HepG2 (cell line): ENCODE data around the gene OPRL1. TPM values are rescaled to one million over a fixed set of nuclear protein-coding genes. Genes with fewer than 3 reads are reported as not detected.

ENCODE experiments used
- ATF7 ChIP-seq, 2 experiments: fragments of 450-650 bp in 1 of 2; sonication (generic) in 1 of 2; formaldehyde crosslinking in 1 of 2; IDR thresholded peaks; 2 replicates each; pipeline versions ENCODE4 v1.4.0 to v1.6.1; 2016 to 2020; ENCODE audit warnings: antibody characterized with exemption in 1 of 2, mild to moderate bottlenecking in 1 of 2, missing genetic modification reagents in 1 of 2
- DNMT1 ChIP-seq: sonication (generic); formaldehyde crosslinking; IDR thresholded peaks from 2 replicates; pipeline ENCODE4 v1.5.1; 2020; ENCODE audit warnings: mild to moderate bottlenecking, missing genetic modification reagents
- ETS1 ChIP-seq: sonication (generic); formaldehyde crosslinking; IDR thresholded peaks from 2 replicates; pipeline ENCODE4 v1.4.0; 2020; ENCODE audit warnings: missing genetic modification reagents
- FOXK1 ChIP-seq: sonication (generic); formaldehyde crosslinking; IDR thresholded peaks from 2 replicates; pipeline ENCODE4 v1.4.0; 2020; ENCODE audit warnings: low read depth, missing genetic modification reagents, borderline replicate concordance
- HNRNPLL ChIP-seq: fragments of 200-400 bp; formaldehyde crosslinking; IDR thresholded peaks from 2 replicates; pipeline ENCODE4 v1.6.1; 2017; ENCODE audit warnings: mild to moderate bottlenecking, low read depth, low read length; ENCODE audit not compliant: poor library complexity, severe bottlenecking
- JARID2 ChIP-seq: sonication (generic); formaldehyde crosslinking; IDR thresholded peaks from 2 replicates; pipeline ENCODE4 v1.8.1; 2023; ENCODE audit warnings: missing genetic modification reagents, inconsistent platforms; ENCODE audit not compliant: insufficient replicate concordance
- KAT7 ChIP-seq: IDR thresholded peaks from 2 replicates; pipeline ENCODE4 v1.6.1; 2018; ENCODE audit warnings: borderline replicate concordance, missing compliant biosample characterization
- KDM3A ChIP-seq: IDR thresholded peaks from 2 replicates; pipeline ENCODE4 v1.6.1; 2018; ENCODE audit warnings: low read depth, missing compliant biosample characterization
- MAF1 ChIP-seq: sonication (generic); formaldehyde crosslinking; IDR thresholded peaks from 2 replicates; pipeline ENCODE4 v1.5.0; 2020; ENCODE audit warnings: missing genetic modification reagents, borderline replicate concordance
- MYC ChIP-seq: sonication (generic); formaldehyde crosslinking; IDR thresholded peaks from 2 replicates; pipeline ENCODE4 v1.9.0; 2021; ENCODE audit warnings: missing genetic modification reagents, borderline replicate concordance
- NR2F1 ChIP-seq, 2 experiments: fragments of 450-650 bp in 1 of 2; formaldehyde crosslinking in 1 of 2; IDR thresholded peaks; 2 replicates each; pipeline versions ENCODE4 v1.5.0 to v1.6.1; 2016 to 2020; ENCODE audit warnings: mild to moderate bottlenecking in 1 of 2, missing compliant biosample characterization in 1 of 2, missing genetic modification reagents in 1 of 2, moderate library complexity in 1 of 2
- NR3C1 ChIP-seq: sonication (generic); formaldehyde crosslinking; IDR thresholded peaks from 2 replicates; pipeline ENCODE4 v1.4.0; 2020; ENCODE audit warnings: missing genetic modification reagents
- PCBP1 ChIP-seq: fragments of 200-400 bp; formaldehyde crosslinking; IDR thresholded peaks from 2 replicates; pipeline ENCODE4 v1.6.1; 2017; ENCODE audit warnings: mild to moderate bottlenecking, low read depth, low read length, borderline replicate concordance
- RFX3 ChIP-seq: IDR thresholded peaks from 2 replicates; pipeline ENCODE4 v1.6.1; 2016; ENCODE audit warnings: missing biosample characterization, missing genetic modification reagents
- SMARCE1 ChIP-seq: fragments of 450-650 bp; IDR thresholded peaks from 2 replicates; pipeline ENCODE4 v1.6.1; 2017; ENCODE audit warnings: borderline replicate concordance
- ZBTB14 ChIP-seq: sonication (generic); formaldehyde crosslinking; IDR thresholded peaks from 2 replicates; pipeline ENCODE4 v1.4.0; 2020; ENCODE audit warnings: missing genetic modification reagents
- ZNF121 ChIP-seq: sonication (generic); formaldehyde crosslinking; IDR thresholded peaks from 2 replicates; pipeline ENCODE4 v1.5.0; 2020; ENCODE audit warnings: mild to moderate bottlenecking, missing genetic modification reagents
- ZNF326 ChIP-seq: sonication (generic); formaldehyde crosslinking; IDR thresholded peaks from 2 replicates; pipeline ENCODE4 v1.4.0; 2020; ENCODE audit warnings: missing genetic modification reagents, borderline replicate concordance
- ZNF343 ChIP-seq: sonication (generic); formaldehyde crosslinking; IDR thresholded peaks from 2 replicates; pipeline ENCODE4 v1.4.0; 2020; ENCODE audit warnings: mild to moderate bottlenecking, missing genetic modification reagents
- ZNF503 ChIP-seq: sonication (generic); formaldehyde crosslinking; IDR thresholded peaks from 2 replicates; pipeline ENCODE4 v1.4.0; 2020; ENCODE audit warnings: missing genetic modification reagents
- ZNF513 ChIP-seq: sonication (generic); formaldehyde crosslinking; conservative IDR thresholded peaks from 2 replicates; pipeline ENCODE4 v1.5.0; 2020; ENCODE audit warnings: missing genetic modification reagents
- ZNF552 ChIP-seq: sonication (generic); formaldehyde crosslinking; IDR thresholded peaks from 2 replicates; pipeline ENCODE4 v1.9.0; 2022; ENCODE audit warnings: missing genetic modification reagents, mild to moderate bottlenecking, borderline replicate concordance
- ZNF678 ChIP-seq: sonication (generic); formaldehyde crosslinking; IDR thresholded peaks from 2 replicates; pipeline ENCODE4 v1.4.0; 2020; ENCODE audit warnings: mild to moderate bottlenecking, missing genetic modification reagents
- ZNF891 ChIP-seq: sonication (generic); formaldehyde crosslinking; IDR thresholded peaks from 2 replicates; pipeline ENCODE4 v1.5.0; 2020; ENCODE audit warnings: mild to moderate bottlenecking, missing genetic modification reagents
- polyA plus RNA-seq, 8 experiments: library from polyadenylated mRNA; depleted of rRNA in 3 of 8; stranded (reverse) in 7 of 8; unstranded in 1 of 8; fragments of >200 nt; fragmentation: Illumina TruSeq in 4 of 8; extraction: Trizol in 4 of 8; gene quantifications; 2 replicates each; pipeline versions ENCODE4 v1.2.1 to v1.2.3, GENCODE V29; 2011 to 2016; ENCODE audit warnings: low read depth in 4 of 8, missing spikeins in 1 of 8, mixed read lengths in 1 of 8; ENCODE audit not compliant: insufficient read depth in 1 of 8
- total RNA-seq, 5 experiments: library from RNA; depleted of rRNA; stranded (reverse); fragments of >200 nt; fragmentation: Illumina TruSeq; extraction: Trizol; gene quantifications; 2 replicates each; pipeline ENCODE4 v1.2.3, GENCODE V29; 2016; ENCODE audit warnings: low read depth in 1 of 5

OPRL1 gene
- total and polyA plus RNA-seq, 2 of the 13 experiments (the other 11 are each of a cell fraction or from before 2014, with no cell fraction given) = 0.35 to 0.71 TPM

- TF ChIP-seq ETS1 (CRISPR knock-in tag) = no peak
- TF ChIP-seq ZNF326 (CRISPR knock-in tag) = peak; percentile 87
- TF ChIP-seq ZNF513 (CRISPR knock-in tag) = peak; percentile 100
- TF ChIP-seq MYC (CRISPR knock-in tag) = peak; percentile 95
- peak; percentile 64 for TF ChIP-seq KAT7 (CRISPR knock-in tag)
- no peak; a peak in 1 of 4 replicates for TF ChIP-seq NR2F1 (CRISPR knock-in tag; IDR thresholded peaks at IDR 0.05)
- no peak for TF ChIP-seq NR3C1 (CRISPR knock-in tag)
- TF ChIP-seq PCBP1 = peak; percentile 72; the same call in 1 of the 2 replicates
- peak; percentile 82 for TF ChIP-seq DNMT1 (CRISPR knock-in tag)
- TF ChIP-seq SMARCE1 = no peak
- no peak for TF ChIP-seq ZNF121
- TF ChIP-seq KDM3A (CRISPR knock-in tag) = peak; percentile 98
- no peak for TF ChIP-seq ATF7 (IDR thresholded peaks at IDR 0.05)
- peak; percentile 15 for TF ChIP-seq ATF7 (CRISPR knock-in tag; IDR thresholded peaks at IDR 0.05)
- peak; percentile 98 for TF ChIP-seq ZNF552 (CRISPR knock-in tag)
- 0 out of 2 replicates have a peak, but pooled peaks have one; percentile 31 for TF ChIP-seq RFX3 (CRISPR knock-in tag)
- TF ChIP-seq FOXK1 = peak; percentile 91; the same call in 1 of the 2 replicates
- TF ChIP-seq ZNF891 (CRISPR knock-in tag) = peak; percentile 96; the same call in 1 of the 2 replicates
- peak; percentile 68; the same call in 1 of the 2 replicates for TF ChIP-seq ZNF678 (CRISPR knock-in tag)
- TF ChIP-seq ZNF503 (CRISPR knock-in tag) = peak; percentile 78; the same call in 1 of the 2 replicates
- peak; percentile 12; the same call in 1 of the 2 replicates for TF ChIP-seq MAF1 (CRISPR knock-in tag)
- peak; percentile 82 for TF ChIP-seq HNRNPLL
- no peak for TF ChIP-seq ZNF343
- TF ChIP-seq JARID2 = peak; percentile 84
- TF ChIP-seq ZBTB14 (CRISPR knock-in tag) = peak; percentile 93
Measured at GRCh38 chr20:64062596-64063388, 17.1 kb upstream of the OPRL1 start, which contains the start of gene TCEA2 (continued).
